Measurements from ENCODE around the gene INPP5D.
"Not testable (repeated sequence)": the region's sequence is repeated elsewhere in the genome, so short reads cannot be mapped to it uniquely, and the experiment has no call there.

INPP5D gene

DNA sequence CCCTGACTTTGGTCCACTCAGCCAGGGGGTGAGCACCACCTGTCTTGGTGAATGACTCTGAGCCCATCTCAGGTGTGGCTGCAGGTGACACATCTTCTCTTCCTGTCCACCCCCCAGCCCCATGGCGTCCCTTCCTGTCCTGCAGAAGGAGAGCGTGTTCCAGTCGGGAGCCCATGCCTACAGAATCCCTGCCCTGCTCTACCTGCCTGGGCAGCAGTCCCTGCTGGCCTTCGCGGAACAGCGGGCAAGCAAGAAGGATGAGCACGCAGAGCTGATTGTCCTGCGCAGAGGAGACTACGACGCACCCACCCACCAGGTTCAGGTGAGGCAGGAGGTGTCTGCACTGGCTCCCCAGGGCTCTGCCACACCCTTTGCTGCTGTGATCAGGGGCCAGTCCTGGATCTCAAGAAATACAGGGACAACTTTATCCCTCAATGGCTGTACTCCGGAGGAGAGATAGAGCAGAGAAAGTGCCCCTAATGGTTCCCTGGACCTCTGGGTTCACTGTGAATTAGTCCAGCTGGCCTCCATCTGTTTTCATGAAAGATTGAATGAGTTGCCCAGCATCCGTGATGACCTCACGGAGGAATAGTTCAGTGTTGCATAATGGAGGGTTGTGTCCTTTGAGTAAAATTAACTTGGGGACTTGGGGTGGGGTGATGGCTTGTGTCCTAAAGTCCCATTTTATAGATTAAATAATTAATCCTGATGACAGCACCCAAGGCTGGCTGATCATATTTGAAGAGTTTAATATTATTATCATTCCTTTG, 27.4 kb upstream of the INPP5D start, which contains the start of gene NEU2:
TSS of gene NEU2 (plus strand) at position 122 of the 770 bp plus-strand sequence. CDS start at position 122, 0 bp downstream.
- DNase-seq (ENCODE audit: low spot score), result no peak

DNA sequence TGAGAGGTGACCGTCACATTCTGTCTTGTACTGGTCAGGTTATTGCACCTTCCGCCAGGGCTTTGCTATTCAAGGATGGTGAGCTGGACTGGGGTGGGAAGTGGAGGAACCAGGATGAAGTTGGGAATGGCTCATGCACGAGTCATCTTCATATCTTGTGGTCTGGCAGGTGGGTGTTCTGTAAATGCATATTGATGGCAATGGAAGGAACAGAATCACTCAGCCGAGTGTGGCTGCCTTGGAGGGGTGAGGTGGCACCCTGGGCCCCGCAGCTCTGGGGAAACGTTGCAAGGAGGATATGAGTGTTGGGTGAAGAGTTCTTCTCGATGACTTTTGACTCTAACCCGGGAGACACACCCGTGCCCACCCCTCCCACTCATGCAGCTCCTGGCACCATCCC, 26.5 kb upstream of the INPP5D start:
- DNase-seq (ENCODE audit: low spot score), result no peak

DNA sequence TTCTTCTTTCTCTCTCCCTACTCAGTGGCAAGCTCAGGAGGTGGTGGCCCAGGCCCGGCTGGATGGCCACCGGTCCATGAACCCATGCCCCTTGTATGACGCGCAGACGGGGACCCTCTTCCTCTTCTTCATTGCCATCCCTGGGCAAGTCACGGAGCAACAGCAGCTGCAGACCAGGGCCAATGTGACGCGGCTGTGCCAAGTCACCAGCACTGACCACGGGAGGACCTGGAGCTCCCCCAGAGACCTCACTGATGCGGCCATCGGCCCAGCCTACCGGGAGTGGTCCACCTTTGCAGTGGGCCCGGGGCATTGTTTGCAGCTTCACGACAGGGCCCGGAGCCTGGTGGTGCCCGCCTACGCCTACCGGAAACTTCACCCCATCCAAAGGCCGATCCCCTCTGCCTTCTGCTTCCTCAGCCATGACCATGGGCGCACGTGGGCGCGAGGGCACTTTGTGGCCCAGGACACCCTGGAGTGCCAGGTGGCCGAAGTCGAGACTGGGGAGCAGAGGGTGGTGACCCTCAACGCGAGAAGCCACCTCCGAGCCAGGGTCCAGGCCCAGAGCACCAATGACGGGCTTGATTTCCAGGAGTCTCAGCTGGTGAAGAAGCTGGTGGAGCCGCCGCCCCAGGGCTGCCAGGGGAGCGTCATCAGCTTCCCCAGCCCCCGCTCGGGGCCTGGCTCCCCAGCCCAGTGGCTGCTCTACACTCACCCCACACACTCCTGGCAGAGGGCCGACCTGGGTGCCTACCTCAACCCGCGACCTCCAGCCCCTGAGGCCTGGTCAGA, 25.9 kb upstream of the INPP5D start:
- DNase-seq (ENCODE audit: low spot score), result no peak

DNA sequence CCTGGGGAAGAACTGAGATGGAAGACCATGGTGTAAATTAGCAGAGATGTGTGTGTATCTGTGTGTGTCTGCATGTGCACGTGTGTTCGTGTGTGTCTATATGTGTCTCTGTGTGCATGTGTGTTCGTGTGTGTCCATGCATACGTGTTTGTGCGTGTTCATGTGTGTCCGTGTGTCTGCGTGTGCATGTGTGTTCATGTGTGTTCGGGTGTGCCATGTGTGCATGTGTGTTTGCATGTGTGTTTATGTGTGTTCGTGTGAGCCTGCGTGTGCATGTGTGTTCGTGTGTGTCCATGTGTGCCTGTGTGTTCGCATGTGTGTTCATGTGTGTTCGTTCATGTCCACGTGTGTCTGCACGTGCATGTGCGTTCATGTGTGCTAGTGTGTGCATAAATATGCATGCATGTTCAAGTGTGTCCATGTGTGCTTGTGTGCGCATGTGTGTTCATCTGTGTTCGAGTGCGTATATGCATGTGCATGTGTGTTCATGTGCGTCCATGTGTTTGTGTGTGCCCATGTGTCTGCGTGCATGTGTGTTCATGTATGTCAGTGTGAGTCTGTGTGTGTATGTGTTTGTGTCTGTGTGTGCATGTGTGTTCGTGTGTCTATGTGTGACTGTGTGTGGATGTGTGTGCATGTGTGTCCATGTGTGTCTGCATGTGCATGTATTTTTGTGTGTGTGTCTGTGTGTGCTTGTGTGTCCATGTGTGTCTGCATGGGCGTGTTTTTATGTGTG, 24.5 kb upstream of the INPP5D start:
- no peak for DNase-seq (ENCODE audit: low spot score)

DNA sequence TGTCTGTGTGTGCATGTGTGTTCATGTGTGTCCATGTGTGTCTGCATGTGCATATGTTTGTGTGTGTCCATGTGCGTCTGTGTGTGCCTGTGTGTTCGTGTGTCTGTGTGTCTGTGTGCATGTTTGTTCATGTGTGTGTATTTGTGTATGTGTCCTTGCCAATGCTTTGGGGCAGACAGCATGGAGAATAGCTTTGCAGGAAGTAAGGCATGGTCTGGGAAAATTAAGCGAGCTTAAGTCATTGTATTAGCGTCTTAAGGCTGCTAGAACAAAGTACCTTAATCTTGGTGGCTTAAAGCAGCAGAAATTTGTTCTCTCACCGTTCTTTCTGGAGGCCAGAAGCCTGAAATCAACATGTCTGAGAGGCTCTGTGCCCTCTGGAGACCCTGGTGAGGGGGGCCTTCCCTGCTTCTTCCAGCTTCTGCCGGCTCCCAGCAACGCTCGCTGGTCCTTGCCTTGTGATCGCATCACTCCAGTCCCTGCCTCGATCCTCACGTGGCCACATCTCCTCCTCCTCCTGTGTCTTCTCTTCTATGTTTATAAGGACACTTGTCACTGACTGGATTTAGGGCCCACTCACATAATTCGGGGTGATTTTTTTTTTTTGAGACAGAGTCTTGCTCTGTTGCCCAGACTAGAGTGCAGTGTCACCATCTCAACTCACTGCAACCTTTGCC, 23.8 kb upstream of the INPP5D start:
- no peak for DNase-seq (ENCODE audit: low spot score)

DNA sequence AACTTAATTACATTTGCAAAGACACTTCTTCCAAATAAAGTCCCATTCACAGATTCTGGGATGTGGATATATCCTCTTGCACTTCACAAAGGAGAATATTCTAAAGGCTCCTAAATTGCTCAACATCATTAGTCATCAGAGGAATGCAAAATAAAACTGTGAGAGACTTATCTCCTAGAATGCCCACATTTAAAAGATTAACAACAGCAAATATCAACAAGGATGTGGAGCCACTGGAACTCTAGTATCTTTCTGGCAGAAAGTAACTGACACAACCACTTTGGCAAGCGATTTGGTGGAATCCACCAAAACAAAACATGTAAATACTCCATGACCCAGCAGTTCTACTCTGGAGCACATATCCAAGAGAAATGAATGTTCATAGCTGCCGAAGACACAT, 23.1 kb upstream of the INPP5D start:
- DNase-seq (ENCODE audit: low spot score), result no peak

DNA sequence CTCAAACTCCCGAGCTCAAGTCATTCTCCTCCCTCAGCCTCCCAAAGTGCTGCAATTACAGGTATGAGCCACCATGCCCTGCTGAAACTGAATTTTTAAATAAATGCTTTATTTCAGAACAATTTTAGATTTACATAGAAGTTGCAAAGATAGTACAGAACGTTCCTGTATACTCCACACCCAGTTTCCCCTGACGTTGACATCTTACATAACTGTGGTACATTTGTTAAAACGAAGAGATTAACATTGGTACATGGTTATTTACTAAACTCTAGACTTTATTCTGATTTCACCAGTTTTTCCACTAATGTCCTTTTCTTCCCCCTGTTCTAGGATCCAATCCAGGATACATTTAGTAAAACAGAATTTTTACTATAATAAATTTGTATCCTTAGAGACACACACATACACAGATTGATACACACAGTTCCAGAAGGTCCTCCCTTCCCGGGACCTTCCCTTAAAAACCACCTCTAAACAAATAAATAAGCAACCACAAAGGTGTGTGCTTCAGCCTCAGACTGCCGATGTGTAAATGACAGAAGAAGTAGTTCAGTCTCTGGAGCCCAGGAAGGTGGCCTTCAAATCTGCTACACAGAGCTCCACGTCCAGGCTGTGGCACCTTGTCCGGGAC, 20.8 kb upstream of the INPP5D start:
- DNase-seq (ENCODE audit: low spot score), result no peak

DNA sequence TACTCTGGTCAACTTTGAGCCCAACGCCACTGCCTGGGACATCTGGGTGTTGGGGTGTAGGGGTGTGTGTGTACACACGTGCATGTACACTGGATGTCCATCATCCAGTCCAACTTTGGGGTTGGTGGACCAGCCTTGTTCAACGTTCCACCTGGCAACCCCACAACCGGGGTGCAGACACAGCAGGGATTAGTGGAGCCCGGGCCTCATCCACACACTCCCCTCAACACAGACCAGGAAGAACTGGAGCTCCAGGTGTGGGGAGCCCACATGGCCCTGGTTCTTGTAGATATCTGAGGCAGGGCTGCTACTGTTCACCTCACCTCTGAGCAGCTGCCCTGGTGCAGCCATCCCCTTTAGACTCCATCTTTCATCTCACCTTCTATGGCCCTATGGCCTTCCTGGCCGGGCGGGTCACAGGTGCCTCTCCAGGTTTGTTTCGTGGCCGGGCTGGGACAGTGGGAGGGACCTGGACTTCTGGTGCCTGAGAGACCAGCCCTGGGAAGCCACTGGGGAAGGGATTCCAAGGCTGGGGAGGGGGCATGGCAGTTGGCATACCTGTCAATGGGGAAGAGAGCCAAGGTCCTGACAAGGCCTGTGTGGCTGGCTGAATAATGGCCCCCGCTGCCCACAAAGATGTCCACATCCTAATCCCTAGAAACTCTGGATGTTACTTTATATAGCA, 20.2 kb upstream of the INPP5D start:
- no peak for DNase-seq (ENCODE audit: low spot score)

DNA sequence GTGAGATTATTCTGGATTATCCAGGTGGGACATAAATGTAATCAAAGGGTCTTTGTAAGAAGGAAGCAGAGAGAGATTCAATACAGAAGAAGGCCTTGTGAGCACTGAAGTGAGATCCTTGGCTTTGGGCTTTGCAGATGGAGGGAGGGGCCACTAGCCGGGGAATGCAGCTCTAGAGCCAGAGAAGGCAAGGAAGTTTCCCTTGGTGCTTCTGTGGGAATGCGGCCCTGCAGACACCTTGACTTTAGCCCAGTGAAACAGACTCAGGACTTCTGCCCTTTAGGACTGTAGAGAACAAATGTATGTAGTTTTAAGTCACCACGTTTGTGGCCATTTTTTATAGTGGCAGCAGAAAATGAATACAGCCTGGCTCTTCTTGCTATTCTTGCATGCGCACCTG, 19.6 kb upstream of the INPP5D start:
- no peak for DNase-seq (ENCODE audit: low spot score)

DNA sequence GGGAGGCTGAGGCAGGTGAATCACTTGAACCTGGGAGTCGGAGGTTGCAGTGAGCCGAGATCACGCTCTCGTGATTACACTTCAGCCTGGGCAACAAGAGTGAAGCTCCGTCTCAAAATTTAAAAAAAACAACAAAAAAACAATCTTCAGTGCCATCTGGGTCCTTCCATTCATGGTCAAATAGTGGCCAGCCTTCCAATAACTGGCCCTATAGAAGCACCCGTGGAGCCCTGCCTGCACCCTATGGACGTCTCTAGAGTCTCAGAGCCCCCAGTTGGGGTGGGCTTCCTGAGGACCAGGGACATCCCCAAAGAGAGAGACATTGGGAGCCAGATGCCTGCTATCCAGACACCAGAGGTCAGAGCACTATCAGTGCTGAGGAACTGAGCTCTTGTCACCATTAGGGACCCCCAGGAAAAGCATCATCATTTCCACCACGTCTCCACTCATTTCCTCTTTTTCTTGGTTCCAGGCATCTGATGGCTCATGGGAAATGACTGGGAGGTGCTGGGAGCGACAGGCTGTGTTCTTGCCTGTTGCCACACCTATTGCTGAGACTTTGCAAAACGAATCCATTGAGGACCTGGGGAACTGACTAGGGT, 18.3 kb upstream of the INPP5D start:
- DNase-seq (ENCODE audit: low spot score), result no peak

DNA sequence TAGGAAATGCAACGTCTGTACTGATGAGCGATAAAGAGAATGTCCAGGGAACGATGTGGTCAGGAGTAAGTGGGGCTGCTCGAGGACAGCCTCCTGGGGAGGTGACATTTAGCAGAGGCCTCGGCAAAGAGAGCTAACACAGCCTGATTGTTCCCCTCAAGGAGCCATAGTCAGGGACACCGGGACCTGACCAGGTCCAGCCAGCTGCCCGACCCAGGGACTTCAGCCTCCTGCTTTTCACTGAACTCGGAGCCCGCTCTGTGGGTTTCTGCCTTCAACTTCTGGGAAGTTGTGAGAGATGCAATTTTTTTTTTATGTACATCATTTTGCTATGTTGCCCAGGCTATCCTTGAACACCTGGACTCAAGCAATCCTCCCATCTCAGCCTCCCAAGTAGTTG, 17.6 kb upstream of the INPP5D start:
- no peak for DNase-seq (ENCODE audit: low spot score)

DNA sequence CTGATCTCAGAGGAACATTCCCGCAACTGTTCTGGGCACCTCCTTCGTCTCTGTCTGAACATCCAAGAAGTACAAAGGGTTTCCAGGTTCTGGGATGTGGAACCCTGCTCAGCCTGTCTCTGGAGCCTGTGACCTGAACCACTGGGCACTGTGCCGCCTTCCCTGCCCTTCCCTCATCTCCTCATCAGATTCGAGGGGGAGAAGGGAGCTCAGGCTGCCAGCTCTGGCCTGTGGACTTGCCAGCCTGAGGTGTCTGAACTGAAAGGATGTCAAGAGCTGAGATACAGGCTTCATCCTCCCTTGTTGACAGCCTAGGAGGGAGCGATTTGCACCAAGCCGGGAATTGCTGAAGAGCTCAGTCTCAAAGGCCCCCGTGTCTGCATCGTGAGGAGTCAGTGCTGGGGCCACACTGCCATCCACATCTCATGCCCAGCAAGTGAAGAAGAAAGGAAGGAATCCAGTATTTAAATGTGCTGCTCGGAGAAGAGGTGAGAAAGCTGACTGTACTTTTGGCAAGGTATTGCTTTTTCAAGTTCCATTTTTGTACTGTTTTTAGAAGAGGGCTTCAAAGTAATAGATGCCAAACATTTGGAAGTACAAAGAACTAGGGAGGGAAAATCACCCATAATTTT, 15.1 kb upstream of the INPP5D start:
- DNase-seq (ENCODE audit: low spot score), result no peak

DNA sequence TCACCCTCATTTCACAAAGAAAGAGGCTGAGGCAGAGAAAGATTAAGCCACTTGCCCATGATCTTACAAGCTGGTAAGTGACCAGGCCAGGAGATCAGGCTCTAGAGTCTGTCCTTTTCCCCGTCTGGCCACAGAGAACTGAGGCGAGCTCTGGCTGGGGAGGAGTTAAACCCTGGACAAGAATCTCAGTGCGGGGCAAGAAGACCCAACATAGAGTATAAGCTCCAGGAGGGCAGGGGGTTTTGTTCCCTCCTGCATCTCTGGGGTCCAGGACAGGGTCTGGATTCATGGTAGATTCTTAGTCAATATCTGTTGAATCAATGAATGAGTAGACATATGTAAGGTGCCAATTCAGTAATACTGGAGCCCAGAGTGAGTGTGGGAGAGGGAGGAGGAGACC, 12.9 kb upstream of the INPP5D start:
- no peak for DNase-seq (ENCODE audit: low spot score)

DNA sequence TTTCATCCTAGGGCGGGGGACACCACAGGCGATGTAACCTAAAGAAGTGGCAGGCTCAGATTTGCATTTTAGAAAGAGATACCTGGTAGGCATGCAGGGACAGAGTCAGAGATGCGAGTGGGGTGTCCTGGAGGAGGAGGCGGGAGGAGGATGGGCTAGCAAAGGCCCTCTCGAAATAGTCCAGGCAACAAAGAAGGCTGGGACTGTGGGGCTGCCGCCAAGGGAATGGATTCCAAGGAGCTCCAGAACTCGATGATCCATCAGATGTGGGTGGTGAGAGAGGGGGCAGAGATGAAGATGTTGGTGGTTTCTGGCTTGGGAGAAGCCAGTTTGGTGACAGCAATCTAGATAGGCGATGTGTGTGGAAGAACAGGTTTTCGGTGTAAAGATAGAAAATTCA, 12.5 kb upstream of the INPP5D start:
- no peak for DNase-seq (ENCODE audit: low spot score)

DNA sequence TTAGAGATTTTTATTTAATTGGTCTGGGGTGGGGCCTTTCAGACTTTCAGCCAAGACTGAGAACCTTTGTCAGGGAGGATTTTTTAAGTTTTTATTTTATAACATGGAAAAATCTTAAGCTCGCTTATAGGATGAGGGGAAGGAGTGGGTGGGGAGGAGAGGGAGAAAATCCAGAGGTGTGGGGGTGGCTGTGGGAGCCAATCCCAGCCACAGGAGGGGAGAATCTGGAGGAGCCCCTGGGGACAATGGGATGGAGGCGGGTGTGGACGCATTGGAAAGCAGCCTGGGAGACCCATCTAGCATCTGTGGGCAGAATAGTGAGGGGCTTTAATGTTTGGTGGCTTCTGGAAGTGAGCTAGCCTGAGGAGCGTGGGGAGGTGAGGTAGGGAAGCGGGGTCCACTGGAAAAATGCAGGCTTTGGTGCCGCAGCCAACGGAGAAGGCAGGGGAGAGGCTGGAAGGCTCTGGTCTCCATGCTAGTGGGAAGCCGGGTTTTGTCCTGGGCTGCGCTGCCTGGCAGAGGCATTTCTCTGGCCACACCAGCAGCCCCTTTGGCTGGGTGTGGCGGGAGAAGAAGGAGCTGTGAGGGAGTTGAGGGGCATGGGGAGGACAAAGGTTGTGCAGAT, 11.5 kb upstream of the INPP5D start:
- DNase-seq (ENCODE audit: low spot score), result no peak

DNA sequence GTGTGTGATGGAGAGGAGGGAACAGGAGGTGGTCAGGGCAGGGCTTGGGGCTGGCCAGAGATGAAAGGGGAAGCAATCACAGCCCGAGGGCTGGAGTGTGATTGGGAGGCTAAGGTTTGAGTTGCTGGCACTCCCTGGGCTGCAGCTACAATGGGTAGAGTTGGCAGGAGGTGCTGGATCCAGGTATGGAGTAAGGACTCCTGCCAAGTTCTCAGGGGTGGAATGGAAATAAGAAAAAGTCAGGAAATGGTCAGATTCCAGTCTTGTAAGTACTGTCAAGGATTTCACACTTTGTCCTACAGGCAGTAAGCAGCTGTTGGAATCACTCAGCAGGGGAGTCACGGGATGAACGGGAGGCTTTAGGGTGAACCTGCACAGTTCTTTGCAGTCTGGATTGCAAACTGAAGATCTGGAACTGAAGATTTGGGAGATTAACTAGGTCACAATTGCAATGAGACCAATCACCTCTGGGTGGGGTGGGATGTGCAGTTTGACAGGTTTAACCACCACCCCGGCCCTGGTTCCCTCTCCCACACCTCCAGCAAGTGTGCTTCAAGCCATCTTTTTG, 10.9 kb upstream of the INPP5D start:
- no peak for DNase-seq (ENCODE audit: low spot score)

DNA sequence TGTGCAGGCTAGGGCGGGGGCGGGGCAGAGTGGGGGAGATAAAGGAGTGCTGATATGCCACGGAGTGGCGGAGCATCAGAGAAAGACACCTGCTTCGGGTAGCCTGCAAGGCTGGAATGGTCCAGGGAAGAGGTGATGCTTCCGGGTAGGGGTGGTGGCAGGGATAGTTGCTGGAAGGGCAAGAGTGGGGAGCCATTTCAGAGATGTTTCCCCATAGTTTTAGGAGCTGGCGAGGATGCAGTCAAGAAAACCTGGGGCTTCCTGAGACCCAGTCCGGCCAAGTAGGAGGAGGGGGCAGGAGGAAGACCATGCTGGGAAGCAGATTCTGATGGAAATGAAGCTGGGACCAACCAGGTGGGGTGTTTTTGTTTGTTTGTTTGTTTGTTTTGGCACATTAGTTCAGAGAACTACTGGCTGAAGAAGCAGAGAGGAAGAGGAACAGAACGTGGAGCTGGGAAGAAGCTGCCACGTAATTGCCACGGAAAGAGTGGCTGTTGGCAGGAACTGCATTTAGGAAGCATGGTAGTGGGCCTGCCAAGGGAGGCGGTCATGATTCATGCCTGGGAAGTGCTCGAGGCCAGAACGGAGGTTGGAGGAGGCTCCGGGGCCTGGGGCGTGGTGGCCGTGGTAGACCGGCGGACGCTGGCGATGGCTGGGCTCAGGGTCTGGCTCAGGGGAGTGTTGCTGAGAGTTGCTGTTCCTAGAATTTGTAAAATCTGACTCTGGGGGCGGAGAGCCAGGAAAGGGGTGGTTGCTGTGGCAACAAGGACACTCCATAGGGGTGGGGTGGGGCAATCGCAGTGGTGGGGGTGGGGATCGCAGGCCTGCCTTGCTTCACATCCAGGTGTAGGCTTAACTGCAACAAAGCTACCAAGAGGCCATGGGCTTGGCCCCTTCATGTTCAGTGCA, 8.6 kb upstream of the INPP5D start:
- DNase-seq (ENCODE audit: low spot score), result no peak

DNA sequence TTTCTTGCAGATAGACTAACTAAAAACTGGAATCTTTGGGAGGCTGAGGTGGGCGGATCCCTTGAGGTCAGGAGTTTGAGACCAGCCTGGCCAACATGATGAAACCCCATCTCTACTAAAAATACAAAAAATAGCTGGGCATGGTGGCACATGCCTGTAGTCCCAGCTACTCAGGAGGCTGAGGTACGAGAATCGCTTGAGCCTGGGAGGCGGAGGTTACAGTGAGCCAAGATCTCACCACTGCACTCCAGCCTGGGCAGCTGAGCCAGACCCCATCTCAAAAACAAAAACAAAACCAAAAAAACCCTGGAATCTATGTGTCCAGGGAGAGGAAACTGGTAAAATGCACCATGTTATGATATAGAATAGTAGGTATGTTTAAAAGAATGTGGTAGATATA, 7.6 kb upstream of the INPP5D start:
- not testable (repeated sequence) for DNase-seq (ENCODE audit: low spot score)
